ENCODE measurements around the gene JAK1. TPM values are rescaled to one million over a fixed set of nuclear protein-coding genes. Genes with fewer than 3 reads are reported as not detected.

JAK1 gene
- total RNA-seq, 3 donors from 2014 or later, result 179 to 258 (median 196) TPM

DNA sequence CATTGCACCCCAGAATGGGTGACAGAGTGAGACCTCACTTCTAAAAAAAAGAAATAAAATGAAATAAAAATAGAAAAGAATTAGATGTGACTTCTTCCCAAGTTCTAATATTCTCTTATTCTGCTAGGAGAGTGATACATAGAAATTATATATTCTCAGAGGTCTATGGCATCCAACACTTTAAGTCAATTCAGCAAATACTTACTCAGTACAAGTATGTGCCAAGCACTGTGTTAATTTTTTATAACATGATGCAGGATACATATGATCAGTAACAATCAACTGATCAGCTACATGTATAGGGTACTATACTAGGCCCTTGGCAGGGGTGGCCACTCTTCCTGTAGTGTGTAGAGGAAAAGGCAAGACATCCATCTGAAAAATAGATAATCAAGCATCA is 13.0 kb upstream of the JAK1 start:
- no peak for DNase-seq (ENCODE audit: low spot score in 2 of 2)
- TF ChIP-seq POLR2AphosphoS5 (IDR thresholded peaks at IDR 0.05) (no peak), POLR2A (IDR thresholded peaks at IDR 0.05) (no peak)
- TF ChIP-seq, protein P1, sequence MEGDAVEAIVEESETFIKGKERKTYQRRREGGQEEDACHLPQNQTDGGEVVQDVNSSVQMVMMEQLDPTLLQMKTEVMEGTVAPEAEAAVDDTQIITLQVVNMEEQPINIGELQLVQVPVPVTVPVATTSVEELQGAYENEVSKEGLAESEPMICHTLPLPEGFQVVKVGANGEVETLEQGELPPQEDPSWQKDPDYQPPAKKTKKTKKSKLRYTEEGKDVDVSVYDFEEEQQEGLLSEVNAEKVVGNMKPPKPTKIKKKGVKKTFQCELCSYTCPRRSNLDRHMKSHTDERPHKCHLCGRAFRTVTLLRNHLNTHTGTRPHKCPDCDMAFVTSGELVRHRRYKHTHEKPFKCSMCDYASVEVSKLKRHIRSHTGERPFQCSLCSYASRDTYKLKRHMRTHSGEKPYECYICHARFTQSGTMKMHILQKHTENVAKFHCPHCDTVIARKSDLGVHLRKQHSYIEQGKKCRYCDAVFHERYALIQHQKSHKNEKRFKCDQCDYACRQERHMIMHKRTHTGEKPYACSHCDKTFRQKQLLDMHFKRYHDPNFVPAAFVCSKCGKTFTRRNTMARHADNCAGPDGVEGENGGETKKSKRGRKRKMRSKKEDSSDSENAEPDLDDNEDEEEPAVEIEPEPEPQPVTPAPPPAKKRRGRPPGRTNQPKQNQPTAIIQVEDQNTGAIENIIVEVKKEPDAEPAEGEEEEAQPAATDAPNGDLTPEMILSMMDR (IDR thresholded peaks at IDR 0.05), result no peak
- Histone ChIP-seq H3K4me3 (no peak overlapping the region), H3K27me3 (no peaks in the 10 kb centered on the region), H3K36me3 (no peaks in the 10 kb centered on the region), H3K9me3 (no peaks in the 10 kb centered on the region), H3K4me1 (peaks cover 0 to 6% of the 10 kb centered on the region in 2 donors), H3K27ac (no peak overlapping the region)
- intact Hi-C loops (cut with DNase I; ENCODE audit: low total_unique reads), result no loop called here

DNA sequence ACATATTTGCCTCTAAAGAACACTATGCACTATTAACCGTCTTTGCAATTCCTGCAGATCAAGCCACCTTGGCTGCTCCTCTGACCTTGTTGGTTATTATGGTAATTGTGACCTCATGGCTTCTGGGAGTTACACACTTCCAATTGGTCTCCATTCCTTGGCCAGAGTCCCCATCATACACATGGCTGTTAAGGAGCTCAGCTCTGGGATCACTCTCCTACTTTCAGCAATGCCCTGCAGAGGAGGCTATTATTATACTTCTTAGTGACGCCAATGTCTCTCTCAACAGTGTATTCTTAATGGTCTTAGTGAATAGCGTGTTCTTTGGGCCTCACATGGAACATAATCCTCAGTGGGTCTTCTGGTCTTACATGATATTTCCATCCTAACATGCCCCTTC is 10.0 kb upstream of the JAK1 start:
- no peaks in the 10 kb centered on the region for H3K9me3 ChIP-seq
- no peaks in the 10 kb centered on the region for H3K4me1 ChIP-seq
- no peak overlapping the region for H3K4me3 ChIP-seq
- TF ChIP-seq, protein P1 (IDR thresholded peaks at IDR 0.05), result no peak
- TF ChIP-seq POLR2A (IDR thresholded peaks at IDR 0.05) (no peak), POLR2AphosphoS5 (IDR thresholded peaks at IDR 0.05) (no peak)
- DNase-seq (ENCODE audit: low spot score in 2 of 2), result no peak
- no peak overlapping the region for H3K27ac ChIP-seq
- no peaks in the 10 kb centered on the region for H3K27me3 ChIP-seq
- intact Hi-C loops (cut with DNase I; ENCODE audit: low total_unique reads), result no loop called here
- no peaks in the 10 kb centered on the region for H3K36me3 ChIP-seq

DNA sequence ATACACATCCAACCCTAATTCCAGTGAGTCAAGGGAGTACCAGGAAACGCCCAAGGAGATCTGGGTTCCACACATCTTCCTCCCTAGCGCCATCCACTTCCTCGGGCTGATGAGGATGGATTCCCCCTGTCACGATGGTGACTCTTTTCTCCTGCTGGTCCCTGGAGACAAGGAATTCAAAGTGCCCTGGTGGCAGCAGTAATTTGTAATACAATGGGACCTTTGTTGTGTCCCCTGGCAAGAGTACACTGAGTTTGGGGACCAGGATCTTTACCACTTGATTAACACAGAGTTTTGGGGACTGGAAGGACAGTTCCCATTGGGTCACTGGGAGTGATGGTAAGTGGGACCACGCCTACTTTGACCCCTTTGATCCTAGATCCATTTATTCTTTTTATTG is 9.4 kb upstream of the JAK1 start:
- H3K9me3 ChIP-seq, result no peaks in the 10 kb centered on the region
- TF ChIP-seq POLR2A (IDR thresholded peaks at IDR 0.05) (no peak), POLR2AphosphoS5 (IDR thresholded peaks at IDR 0.05) (no peak)
- TF ChIP-seq, protein P1 (IDR thresholded peaks at IDR 0.05), result no peak
- intact Hi-C loops (cut with DNase I; ENCODE audit: low total_unique reads), result no loop called here
- H3K4me3 ChIP-seq, result no peak overlapping the region
- H3K4me1 ChIP-seq, result no peaks in the 10 kb centered on the region
- H3K36me3 ChIP-seq, result no peaks in the 10 kb centered on the region
- H3K27ac ChIP-seq, result no peak overlapping the region
- no peak for DNase-seq (ENCODE audit: low spot score in 2 of 2)
- H3K27me3 ChIP-seq, result no peaks in the 10 kb centered on the region

DNA sequence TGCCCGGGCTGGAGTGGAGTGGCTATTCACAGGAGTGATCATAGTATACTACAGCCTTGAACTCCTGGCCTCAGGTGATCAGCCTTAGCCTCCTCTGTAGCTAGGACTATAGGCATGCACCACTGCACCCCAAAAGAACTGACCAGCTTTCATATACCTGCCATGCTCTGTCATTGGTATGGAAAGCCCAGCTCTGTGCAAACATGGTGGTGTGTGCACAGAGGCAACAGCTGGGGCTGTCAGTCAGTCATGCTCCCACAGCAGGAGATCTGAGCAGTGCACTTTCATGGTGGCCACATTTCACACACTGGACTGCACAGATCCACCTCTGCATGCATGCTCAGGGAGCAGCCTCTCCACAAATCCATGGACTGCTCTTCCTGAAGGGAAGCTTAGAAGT is 8.8 kb upstream of the JAK1 start:
- no peaks in the 10 kb centered on the region for H3K36me3 ChIP-seq
- no peaks in the 10 kb centered on the region for H3K27me3 ChIP-seq
- intact Hi-C loops (cut with DNase I; ENCODE audit: low total_unique reads), result no loop called here
- H3K4me3 ChIP-seq, result no peak overlapping the region
- TF ChIP-seq POLR2AphosphoS5 (IDR thresholded peaks at IDR 0.05) (no peak), POLR2A (IDR thresholded peaks at IDR 0.05) (no peak)
- TF ChIP-seq, protein P1 (IDR thresholded peaks at IDR 0.05), result no peak
- no peaks in the 10 kb centered on the region for H3K4me1 ChIP-seq
- H3K27ac ChIP-seq, result no peak overlapping the region
- no peaks in the 10 kb centered on the region for H3K9me3 ChIP-seq
- DNase-seq (ENCODE audit: low spot score in 2 of 2), result no peak

DNA sequence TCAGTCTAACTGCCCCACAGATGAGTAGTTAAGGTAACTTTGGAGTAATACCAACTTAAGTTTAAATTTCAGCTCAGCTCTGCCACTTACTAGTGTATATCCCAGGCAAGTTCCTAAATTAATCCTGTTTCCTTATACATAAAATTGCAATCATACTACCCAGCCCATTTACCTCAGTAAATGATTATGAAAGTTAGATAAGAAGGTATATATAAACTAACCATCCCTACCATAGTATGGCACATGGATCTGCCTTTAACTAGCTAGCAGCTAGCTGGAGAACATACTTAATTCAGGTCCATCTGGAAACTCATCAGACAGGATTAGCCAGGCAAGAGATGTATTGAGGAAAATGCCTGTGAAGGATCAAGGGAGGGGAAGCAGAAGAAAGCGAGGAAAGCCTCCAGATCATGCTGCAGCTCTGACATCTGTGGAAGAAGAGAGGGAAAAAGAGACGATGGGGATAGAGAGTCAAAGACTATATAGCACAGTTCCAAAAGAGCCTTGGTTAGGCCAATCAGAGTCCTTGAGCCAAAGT is 8.0 kb upstream of the JAK1 start:
- Histone ChIP-seq H3K4me1 (no peaks in the 10 kb centered on the region), H3K36me3 (no peaks in the 10 kb centered on the region), H3K9me3 (no peaks in the 10 kb centered on the region), H3K4me3 (no peak overlapping the region), H3K27me3 (no peaks in the 10 kb centered on the region), H3K27ac (no peak overlapping the region)
- TF ChIP-seq, protein P1 (IDR thresholded peaks at IDR 0.05), result no peak
- no peak for DNase-seq (ENCODE audit: low spot score in 2 of 2)
- intact Hi-C loops (cut with DNase I; ENCODE audit: low total_unique reads), result no loop called here

Data from breast epithelium (tissue), 4 donors.